Measurements from ENCODE around the gene FAIM2.

- TF ChIP-seq POLR2A (IDR thresholded peaks at IDR 0.05) = no peak
- TF ChIP-seq CTCF (IDR thresholded peaks at IDR 0.05) = no peak
Measured at GRCh38 chr12:49933796-49934195, 30.1 kb upstream of the FAIM2 start.
